Myocyte (in vitro differentiated cells): ENCODE results near the gene TMEM132E. TPM values are rescaled to one million over a fixed set of nuclear protein-coding genes. Genes with fewer than 3 reads are reported as not detected.

Experiments used
- DNase-seq: peaks from one replicate; pipeline ENCODE4 v3.0.0-alpha.2; 2012; ENCODE audit warnings: low read depth
- total RNA-seq: library from RNA; depleted of rRNA; stranded (reverse); fragments of >200 nt; gene quantifications from 2 replicates; pipeline ENCODE4 v1.2.3, GENCODE V29; 2014

TMEM132E gene
- total RNA-seq, 1 donor from 2014 or later, result not detected

DNA sequence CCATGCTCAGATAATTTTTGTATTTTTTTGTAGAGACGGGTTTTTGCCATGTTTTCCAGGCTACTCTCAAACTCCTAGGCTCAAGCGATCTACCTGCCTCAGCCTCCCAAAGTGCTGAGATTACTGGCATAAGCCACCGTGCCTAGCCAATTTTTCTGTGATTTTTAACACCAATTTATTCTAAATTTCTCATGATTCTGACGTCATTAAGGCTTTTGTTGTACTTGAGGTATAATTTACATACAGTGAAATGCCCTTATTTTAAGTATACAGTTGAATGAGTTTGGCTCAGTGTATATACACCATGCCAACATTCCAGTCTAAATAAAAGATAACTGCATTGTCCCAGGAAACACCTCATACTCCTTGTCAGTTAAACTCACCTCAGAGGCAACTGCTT, 77.4 kb downstream of the TMEM132E start:
- DNase-seq, result no peak

DNA sequence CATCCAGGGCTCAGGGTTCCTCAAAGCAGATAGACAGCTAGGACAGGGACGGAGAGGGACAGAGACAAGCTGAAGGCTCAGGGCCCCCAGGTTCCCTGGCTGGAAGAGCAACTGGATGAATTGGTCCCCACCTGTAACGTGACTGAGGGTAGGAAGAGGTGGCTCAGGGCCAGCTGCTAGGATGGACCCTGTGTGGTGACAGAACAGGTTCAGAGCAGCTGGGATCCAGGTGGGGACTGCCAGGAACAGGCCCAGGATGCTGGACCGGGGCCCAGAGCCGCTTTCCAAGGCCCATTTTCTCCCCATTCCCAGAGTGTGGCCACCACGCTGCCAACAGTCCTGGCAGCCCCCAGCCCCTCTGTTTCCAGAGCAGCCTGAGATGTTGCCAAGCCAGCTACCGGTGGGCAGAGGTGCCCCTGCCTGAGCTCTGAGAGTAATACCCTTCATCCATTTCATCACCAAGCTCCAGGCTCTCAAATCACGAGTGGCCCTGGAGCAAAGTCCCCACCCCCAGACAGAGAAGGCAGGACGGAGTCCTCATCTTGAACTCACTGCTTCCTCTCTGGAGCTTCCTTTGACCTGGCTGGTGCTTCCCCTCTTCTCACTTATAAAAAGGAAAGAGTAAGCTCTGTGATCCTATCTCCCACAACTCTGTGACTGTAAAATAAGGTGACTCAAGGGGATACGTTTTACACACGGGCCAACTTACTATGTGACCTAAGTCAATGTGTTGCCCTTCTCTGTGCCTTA, 79.6 kb downstream of the TMEM132E start:
- DNase-seq, result no peak

DNA sequence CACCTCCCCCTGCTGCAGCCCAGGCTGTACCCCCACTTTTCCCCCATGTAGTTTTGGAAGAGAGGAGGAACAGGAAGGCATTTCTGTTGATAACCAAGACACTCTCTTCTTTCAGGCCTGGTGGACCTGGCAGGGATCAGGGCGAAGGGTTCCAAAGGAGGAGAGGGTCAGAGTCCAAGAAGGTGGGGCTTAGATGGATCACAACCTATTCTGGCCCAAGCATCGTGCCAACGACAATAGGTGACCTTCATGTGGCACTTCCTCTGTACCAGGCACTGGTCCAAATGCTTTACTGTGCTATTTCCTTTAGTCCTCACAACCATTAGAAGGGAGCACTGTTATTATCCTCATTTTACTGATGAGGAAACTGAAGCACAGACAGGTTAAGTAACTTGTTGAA, 84.3 kb downstream of the TMEM132E start:
- DNase-seq, result no peak

DNA sequence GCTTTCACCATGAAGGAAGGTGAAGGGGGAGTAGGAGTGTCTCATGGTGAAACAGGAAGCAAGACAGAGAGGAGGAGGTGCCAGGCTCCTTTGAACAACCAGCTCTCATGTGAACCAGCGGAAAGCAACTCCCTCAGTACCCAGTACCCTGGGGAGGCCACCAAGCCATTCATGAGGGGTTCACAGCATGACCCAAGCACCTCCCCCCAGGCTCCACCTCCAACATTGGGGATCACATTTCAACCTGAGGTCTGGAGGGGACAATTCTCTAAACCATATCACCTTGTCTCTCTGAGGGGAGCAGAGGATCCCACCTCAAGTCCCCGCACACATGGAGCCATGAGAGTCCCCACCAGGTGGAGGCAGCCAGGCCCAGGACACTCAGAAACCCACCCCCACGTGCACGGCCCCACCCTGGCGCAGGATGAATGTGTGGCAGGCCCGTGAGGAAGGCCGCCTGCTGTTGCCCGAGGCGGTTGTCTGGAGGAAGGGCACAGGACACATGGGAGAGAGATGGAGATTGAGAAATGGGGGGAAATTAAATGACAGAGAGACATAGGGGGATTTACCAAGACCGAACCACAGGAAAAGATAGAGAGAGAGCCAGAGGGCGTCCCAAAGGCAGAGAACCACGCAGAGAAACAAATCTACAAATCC, 85.9 kb downstream of the TMEM132E start:
- no peak for DNase-seq

DNA sequence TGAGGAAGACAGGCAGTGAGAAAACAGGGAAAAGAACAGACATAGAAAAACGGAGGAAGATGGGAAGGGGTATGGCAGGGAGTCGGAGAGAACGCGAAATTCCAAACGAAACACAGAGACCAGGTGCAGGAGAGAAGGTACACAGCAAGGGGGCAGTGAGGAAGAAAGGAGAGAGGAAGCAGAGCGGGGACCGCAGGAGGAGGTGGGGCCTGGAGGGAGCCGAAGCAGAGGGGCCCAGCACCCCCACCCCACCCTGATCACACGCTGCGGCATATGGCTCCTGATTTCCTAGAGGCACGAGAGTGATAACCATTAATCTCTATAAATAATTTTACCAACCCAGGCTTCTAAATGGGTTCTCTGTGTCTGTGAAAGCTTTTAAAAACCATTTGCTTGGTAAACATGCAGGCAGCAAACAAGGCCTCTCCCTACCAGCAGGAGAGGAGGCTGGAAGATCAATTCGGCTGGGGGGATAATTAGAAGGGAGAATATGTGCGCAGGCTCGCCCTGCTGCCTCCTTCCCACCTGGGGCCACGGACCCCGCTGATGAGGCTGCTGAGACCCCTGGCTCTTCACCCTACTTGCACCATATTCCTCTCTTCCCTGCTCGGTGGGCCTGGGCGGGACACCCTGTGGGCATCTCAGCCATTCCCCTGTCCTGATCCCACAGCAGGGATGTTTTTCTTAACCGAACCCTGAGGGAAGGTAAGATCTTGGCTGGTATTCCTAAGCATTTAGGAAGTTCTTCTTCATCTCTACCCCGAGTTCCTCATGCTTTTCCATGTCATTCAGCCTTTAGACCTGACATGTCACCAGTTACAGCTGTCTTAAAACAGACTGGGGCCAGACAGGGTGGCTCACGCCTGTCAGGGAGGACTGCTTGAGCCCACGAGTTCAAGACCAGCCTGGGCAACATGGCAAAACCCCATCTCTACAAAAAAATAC, 86.7 kb downstream of the TMEM132E start:
- no peak for DNase-seq

DNA sequence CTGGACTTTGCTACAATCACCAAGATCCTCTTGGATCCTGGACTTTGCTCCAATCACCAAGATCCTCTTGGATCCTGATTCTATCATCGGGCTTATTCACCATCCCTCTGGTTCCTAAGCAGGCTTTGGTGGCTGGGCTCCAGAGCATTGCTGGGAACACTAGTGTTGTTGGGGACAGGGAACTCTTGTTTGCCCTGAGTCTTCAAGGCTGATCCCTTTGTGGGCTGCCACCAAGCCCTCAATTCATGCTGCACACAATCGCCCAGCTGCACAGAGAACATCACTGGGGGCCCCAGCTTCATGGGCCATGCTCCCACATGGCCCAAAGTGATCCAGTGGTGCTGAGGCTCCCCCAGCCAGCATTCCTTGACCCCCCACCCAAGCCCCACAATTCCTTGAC, 88.3 kb downstream of the TMEM132E start:
- no peak for DNase-seq

DNA sequence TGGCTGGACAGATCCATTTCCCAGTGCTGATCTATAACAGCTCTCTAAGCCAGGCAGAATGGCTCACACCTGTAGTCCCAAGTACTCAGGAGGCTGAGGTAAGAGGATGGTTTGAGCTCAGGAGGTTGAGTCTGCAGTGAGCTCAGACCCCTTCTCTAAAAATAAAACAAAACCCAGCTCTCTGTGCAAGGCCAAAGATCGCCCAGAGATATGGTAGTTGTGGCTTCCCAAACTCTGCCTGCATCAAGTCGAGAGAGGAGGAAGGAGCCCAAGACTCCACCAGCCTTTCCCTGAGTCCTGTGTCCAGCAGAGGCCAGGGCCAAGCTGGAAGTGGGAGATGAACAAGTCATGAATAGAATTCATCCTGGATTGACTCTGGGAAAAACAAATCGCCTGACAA, 88.8 kb downstream of the TMEM132E start:
- DNase-seq, result no peak

DNA sequence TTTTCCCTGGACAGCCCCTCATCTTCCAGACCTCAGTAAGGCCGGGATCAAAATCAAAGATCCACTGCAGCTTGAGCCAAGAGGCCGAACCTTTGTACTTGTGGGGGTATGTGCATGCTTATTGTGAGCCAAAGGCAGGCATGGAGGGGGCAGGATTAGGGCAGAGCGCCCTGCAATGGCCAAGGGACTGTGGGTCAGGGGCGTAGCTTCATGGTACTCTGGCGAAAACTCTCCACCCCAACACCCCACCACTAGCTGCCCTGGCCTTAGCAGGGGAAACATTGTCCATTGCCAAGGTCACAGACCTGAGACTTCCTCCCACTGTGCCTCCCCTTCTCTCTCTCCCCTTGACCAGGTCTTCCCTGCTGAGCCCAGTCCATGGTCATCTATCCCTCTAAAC, 90.1 kb downstream of the TMEM132E start:
- no peak for DNase-seq

DNA sequence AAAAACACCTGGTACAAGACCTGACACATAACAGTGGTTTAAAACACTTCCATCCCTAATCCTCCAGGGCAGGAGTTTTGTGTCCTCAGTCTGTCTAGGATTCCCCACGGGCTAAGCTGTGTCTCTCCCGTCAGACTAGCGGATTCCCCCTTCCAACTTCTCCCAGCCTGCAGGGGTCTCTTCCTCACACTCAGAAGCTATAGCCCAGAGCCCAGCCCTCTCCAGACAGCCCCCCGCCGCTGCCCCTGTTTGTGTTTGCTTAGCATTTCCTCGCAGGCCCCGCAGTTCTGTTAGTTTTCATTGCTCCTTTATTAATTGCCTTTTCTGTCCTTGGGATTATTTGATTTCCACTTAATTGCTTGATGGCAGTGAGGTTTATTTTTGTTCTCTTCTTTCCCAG, 91.2 kb downstream of the TMEM132E start:
- DNase-seq, result no peak

DNA sequence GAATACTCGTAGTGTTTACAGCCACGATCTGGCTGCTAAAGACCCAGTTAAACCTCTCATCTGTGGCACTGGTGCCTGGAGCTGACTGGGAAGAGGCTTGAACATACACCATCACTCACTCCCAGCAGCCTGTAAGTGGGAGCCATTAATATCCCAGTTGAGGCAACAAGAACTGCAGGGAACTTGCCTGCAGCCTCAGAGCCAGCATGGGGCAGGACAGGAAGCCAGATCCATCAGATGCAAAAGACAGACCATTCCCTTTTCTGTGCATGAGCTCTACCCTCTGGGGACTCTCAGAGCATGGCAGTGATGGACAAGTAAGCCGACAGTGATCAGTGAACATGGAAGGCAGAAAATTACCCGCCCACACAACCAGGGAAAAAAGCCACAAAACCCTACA, 91.8 kb downstream of the TMEM132E start:
- no peak for DNase-seq

DNA sequence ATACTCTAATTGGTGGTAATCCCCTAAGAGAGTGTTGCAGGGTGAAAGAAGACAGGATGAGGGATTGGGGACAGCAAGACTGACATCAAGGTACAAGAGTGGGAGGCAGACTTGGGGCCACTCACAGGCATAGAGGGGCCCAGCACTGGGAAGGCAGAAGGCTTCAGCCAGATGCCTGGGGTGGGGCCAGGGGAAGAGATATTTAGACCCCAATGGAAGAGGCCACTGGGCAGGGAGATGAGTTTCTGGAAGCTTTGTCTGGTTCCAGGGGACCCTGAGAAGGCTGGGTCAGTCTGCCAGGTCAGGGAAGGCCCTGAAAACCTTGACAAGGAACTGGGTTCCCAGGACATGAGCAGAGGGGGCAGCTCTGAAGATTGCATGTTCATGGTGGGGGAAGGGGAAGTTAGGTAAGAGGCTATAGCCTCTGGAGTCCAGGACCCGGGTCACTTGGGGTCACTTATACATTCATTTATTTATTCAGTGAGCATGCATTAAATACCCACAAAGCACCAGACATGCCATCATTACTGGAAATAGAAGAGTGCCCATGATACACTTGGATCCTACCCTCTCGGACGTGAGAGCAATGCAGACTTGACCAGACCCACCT, 92.9 kb downstream of the TMEM132E start:
- DNase-seq, result no peak

DNA sequence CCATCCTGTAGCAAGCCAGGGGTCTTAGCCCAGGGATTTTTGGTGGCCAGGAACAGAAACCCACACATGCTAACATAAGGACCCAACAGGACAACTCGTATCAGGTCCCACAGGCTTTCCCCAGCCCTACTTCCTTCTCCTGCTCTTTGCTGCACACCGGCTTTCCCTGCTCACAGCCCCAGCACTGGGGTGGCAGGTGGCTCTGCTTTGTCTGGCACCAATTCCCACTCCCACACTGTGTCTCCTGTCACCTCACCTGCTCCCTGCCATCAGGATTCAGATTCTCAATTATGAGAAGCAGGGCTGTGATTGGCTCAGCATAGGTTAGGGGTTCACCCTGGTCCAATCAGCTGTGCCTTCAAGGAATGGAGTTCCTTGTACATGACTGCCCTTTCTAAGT, 94.1 kb downstream of the TMEM132E start:
- no peak for DNase-seq

DNA sequence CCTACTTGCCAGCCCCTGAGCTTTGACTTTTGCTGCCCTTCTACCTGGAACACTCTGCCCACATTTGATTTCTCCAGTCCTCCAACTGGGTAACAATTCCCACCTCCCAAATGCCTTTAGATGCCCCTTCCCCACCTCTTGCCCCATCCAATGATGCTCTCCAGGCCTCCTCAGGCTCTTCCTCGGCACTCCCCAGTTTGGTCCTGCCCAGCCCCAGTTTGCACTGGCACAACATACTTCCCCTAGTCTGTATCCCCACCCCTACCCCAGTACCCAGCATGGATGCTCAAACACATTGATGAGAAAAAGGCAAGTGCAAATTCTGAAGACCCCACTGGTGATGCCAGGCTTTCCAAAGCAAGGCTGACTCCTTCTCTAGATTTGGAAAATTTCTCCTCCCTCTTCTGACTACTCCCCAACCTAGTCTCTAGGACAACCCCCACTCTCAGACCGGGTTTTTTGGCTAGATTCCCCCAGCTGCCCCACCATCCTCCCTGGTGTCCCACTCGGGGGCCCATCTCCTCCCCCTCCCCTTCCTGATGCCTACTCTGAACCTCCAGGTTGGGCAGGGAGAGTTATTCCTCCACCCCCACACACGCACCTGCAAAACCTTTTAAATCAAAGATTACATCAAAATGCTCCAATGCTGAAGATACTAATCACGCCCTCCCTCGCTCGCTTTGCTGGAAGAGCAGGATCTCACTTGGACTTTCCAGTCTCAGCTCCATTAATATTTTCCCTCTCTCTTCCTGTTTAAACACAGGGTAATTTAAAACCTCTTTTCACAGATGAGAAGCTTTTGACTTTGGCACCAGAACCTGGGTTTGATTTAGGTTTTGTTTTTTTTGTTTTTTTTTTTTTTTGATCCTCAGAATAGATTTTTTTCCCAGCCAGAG, 94.9 kb downstream of the TMEM132E start:
- DNase-seq, result no peak

DNA sequence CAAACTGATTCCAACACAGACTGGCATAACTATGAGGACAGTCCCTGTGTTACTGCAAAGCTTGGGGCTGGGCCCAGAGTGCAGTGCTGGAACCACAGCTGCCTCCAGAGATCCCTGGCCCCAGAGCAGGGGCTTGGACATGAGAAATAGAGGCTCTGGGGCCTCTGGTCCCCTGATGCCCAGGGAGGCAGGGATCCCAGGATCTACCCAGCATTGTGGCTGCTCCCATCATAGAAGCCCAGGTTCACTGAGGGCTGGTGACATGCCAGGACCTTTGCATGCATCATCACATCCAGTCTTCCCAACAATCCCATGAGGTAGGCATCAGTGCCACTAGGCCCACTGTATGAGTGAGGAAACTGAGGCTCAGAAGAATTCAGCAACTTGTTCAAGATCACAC, 95.8 kb downstream of the TMEM132E start:
- no peak for DNase-seq

DNA sequence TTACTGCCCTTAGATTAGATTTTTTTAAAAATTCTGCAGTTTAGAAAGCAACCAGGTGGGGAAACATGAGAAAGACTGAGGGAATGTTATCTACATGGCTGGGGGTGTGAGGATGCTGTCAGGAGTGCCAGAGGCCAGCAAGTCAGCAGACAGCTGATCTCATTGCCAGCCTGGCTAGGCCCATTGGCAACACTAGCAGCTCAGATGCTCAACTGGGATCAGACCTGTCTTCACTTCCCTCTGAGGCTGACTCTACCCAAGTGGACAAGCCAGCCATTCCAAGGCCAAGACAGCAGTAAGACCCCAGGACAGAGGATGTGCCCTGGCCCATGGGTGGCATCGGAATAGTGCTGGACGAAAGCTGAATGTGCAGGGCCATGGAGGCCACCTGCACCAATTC, 96.2 kb downstream of the TMEM132E start:
- no peak for DNase-seq

DNA sequence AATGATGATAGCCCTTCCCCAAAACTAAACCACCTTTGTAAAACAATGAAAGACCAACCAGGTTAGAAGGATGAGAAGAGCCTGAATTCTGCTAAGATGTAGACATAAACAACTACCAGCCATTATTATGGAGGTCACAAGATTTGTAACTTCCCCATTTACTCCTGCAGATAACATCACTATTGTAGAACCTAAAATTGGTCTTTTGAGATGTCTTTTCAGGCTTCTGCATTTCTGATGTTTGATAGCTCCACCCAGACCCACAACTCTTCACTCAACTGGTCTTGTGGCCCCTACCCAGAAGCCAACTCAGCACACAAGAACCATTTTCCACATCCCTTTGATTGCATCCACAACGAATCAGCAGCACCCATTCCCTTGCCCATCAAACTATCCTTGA, 100.8 kb downstream of the TMEM132E start:
- DNase-seq, result no peak

DNA sequence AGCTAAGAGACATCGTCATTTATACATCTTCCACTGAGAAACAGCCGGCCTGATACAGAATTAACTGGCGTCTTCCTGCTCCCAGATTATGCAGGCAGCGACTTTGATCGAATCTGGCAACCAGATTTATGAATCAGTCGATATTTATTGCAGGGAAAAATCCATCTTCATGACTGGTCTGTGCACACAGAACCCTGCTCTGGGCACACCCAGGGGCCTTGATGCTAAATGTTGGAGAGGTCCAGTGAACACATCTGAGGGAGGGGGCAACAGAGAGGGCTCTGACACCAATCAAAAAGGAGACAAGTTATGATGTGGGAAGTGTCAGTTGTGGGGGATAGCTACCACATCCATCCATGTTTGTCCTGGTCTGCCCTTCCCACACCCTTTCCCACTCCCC, 102.9 kb downstream of the TMEM132E start:
- DNase-seq, result no peak

DNA sequence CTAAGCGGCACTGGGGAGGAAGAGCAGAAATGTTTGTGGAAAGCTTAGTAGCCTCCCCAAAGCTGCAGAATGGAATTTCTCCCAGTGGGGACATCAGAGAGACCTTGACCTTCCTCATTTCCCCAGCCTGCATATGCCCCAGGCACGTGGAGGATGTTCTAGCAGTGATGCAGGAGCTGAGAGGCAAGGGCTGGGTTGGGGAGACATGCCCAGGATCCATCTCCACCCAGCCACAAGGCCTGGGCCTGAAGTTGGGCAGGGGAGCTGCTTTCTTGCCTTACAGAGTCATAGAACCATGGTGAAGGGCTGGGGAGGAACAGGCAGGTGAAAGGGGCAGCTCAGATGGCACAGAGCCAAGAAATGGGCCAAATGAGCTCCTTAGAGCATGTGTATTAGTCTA, 104.0 kb downstream of the TMEM132E start:
- DNase-seq, result no peak
